NCI-H510A (cell line): Measurements from ENCODE around the gene ZCCHC14.

Source experiments
- DNase-seq: peaks from one replicate; lab custom pipeline; 2025; lab: John Stamatoyannopoulos, UW

ZCCHC14 gene

GRCh38 chr16:87457061-87457611 is 35.7 kb downstream of the ZCCHC14 start:
- DNase-seq = no peak

GRCh38 chr16:87454391-87454790 is 38.4 kb downstream of the ZCCHC14 start:
- no peak for DNase-seq

GRCh38 chr16:87453326-87453725 is 39.5 kb downstream of the ZCCHC14 start:
- no peak for DNase-seq

DNA sequence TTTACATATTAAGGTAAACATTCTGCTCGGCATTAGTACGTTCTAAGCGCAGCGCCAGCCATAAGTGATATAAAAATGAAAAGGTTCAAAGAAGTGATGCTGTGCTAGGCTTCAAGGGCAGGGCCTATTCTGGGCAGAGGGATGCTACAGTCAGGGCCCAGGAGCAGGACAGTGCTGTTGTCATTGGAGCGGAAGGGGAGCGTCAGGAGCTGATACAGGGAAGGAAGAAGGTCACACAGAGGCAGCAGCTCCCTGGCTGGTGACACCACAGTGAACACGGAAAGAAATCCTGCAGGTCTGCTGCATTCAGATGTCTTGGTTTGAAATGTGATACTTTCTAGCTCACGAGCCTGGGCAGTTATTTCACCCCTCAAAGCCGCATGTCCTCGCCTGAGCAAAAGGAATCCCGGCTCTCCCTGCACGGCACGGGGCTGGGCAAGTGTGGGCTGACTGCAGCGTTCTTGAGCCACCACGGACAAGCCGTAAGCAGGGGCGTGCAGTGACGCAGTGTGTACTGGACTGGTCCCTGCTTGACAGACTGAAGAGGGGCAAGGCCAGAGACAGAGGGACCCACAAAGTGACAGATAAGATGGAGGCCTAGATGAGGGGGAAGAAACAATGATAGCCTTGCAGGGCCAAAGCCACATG is 41.1 kb downstream of the ZCCHC14 start:
- no peak for DNase-seq

GRCh38 chr16:87448866-87449265 is 44.0 kb downstream of the ZCCHC14 start:
- no peak for DNase-seq

- no peak for DNase-seq
Measured at GRCh38 chr16:87447323-87447722, 45.5 kb downstream of the ZCCHC14 start.

DNA sequence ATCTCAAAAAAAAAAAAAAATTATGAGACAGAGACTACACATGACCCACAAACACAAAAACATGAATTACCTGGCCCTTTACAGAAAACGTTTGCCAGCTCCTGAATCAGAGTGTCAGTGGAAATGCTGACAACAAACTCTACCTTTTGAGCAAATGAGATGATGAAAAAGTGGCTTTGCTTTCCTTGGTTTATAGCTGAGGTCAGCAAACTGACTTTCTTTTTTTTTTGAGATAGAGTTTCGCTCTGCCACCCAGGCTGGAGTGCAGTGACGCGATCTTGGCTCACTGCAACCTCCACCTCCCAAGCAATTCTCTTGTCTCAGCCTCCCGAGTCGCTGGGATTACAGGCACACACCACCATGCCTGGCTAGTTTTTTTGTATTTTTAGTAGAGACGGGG is 46.3 kb downstream of the ZCCHC14 start:
- no peak for DNase-seq

DNA sequence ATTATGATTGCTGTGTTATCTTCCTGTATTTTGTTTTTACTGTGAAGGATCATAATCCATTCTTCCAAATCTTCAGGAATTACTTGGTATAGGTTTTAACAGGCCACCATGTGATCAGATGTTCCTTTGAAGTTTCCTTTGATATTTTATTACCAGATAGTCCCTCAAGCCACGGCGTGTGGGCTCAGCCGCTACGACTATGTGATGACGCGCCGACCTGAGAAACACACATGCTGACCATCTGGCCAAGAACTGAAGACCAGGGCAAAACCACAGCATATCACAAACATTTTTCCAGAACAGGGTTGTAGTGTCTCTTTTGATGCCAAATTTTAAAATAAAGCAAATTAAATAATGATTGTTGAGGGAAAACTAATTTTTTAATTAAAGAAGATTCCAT is 47.3 kb downstream of the ZCCHC14 start:
- DNase-seq = no peak

GRCh38 chr16:87443964-87444363 is 48.9 kb downstream of the ZCCHC14 start:
- no peak for DNase-seq

- DNase-seq = no peak
Measured at GRCh38 chr16:87443016-87443415, 49.8 kb downstream of the ZCCHC14 start.

- no peak for DNase-seq
Measured at GRCh38 chr16:87442581-87442966, 50.2 kb downstream of the ZCCHC14 start.

DNA sequence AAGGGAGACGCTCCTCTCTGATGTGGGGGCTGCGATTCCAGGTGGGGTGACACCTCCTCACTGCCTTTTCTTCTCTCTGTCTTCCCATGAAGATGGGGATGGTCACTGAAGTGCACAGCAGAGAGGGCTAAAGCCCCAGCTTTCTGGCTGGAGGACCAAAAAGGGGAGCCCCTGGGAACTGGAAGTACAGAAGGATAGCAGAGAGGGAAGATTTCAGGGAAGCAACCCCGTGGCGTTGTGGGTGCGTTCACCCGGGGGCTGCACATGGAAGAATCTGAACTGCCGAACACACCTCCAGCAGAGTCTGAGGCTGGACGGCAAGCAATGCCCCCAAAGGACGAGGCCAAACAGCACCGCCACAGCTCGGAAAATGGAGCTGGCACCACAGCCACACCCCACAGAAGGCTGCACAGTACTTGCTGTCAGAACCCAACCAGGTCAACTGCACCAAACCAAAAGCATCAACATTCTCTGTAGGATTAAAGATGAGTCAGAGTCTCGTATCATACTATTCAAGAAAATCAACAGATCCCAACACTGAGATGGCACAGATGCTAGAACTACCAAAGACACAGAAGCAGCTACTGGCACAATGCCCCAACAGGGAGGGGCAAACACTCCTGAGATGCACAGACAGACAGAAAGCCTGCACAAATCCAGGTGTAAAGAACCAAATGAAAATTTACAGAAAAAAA is 50.8 kb downstream of the ZCCHC14 start:
- DNase-seq = no peak

DNA sequence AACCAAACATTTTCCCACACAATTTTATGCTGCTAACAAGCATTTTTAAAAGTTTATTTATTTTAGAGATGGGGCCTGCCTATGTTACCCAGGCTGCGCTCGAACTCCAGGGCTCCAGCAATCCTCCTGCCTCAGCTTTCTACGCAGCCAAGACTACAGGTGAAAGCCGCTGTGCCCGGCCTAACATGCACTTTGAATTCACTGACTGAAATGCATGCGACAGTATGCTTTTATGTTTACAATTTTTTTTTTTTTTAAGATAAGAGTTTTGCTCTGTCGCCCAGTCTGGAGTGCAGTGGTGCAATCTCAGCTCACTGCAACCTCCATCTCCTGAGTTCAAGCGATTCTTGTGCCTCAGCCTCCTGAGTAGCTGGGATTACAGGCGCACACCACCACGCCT is 52.9 kb downstream of the ZCCHC14 start:
- DNase-seq = no peak

DNA sequence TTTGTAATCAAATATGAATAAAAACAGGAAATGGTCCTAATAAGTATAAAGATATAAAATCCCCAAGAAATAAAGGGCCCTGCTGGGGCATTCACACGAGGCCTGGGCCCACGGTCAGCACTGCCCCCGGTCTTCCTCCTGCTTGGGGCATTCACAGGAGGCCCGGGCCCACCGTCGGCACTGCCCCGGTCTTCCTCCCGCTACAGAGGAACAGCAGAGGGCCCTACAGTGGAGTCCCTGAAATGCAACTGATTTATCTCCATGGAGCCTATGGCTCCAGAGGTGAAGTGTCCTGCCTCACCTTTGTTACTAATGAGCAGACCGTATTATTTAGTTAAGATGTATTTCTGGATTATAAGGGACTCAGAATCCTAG is 54.2 kb downstream of the ZCCHC14 start:
- DNase-seq = no peak

- no peak for DNase-seq
Measured at GRCh38 chr16:87437911-87438610, 54.8 kb downstream of the ZCCHC14 start.

DNA sequence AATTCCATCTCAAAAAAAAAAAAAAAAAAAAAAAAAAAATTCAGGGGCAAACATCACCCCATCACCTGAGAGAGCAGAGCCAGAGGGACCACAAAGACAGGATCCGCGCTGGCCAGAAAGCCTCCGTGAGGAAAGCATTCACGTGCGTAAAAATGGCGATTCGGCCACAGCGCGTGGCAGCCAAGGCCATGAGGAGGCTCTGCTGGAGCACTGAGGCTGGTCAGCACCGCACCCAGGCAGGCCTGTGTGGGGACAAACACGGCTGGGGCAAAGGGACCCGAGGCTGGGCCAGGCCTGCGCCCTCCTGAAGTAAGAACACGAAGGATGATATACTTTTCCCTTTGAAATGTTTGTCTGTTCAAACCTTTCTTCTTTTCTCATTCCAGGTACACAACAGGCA is 55.5 kb downstream of the ZCCHC14 start:
- DNase-seq = no peak

- no peak for DNase-seq
Measured at GRCh38 chr16:87436225-87437172, 56.3 kb downstream of the ZCCHC14 start.

DNA sequence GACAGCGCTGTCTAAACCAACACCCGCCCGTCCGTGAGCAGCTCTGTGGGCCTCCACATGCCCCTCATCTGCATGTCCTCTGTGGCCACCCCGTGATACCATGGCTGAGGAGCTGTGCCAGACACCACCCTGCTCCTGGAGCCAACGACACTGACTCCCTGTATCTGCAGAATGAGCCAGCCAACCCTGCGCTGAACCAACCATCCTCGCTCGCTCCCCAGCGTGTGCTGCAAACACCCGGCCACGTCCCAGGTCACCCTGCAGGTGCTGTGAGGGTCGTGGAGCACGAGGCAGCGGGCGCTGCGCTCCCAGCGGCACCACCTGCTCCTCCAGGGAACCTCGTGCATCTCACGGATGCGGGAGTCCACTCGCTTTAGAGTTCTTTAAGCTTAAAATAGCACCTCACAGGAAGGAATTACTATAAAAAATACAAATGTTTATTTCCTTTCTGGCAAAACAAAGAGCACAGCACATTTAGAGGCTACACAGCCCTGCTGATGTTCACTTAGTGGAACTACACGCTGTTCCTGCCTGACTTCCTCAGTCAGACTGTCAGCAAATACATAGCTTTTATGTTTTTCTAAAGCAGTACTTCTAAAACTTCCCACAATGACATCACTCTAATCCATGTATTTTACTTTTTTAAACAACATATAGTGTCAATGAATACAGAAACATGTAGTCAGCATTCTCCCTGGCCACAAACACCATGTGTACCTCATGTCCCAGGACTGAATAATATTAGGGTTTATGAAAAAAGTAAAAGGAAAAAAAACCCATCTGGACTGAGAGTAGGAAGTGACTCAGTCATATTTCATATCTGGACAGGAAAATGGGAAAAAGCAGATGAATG is 57.2 kb downstream of the ZCCHC14 start:
- DNase-seq = no peak

DNA sequence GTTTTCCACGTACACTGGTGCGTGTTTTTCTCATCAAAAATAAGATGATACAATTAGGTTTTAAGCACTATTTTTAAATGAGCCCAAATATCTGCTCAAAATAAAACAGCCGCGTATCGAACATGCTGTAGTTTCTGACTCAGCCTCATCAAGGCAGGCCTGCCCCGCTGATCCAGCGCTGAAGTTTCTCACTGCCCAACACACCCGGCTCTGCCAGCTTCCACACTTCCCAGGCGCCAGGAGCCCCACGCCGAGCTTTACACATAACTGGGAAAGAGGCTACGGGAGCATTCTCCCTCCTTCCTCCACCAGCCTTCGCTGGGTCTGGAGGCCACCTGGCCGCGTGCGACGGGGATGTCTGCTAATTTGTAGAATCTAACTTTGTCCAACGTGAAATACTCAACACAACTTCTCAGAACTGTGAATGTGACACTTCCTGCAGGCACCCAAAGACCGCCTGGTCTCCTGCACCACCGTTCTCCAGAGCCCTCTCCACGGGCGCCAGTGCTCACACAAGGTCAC is 58.6 kb downstream of the ZCCHC14 start:
- DNase-seq = no peak

- DNase-seq = no peak
Measured at GRCh38 chr16:87432330-87432915, 60.4 kb downstream of the ZCCHC14 start.
